K562 (cell line): Measurements from ENCODE around the gene GZMM. TPM values are rescaled to one million over a fixed set of nuclear protein-coding genes. Genes with fewer than 3 reads are reported as not detected.

ENCODE experiments used
- ATAC-seq: fragments of 200-7000 bp; cut with Tn5 transposase; 3 replicates; pipeline ENCODE4 v1.9.1; 2020; ENCODE audit warnings: moderate library complexity
- BruUV-seq: library from RNA; stranded (reverse); fragments of 400-500 nt; replicated peaks from 2 replicates; lab custom pipeline; 2021; lab: Mats Ljungman, UMichigan
- CTCF ChIA-PET: fragments of 300-600 bp; formaldehyde crosslinking; extraction: SDS; loops from one replicate; lab custom pipeline; 2021; ENCODE audit warnings: low intra/inter-chr PET ratio; lab: Yijun Ruan, JAX
- POLR2A ChIA-PET: fragments of 300-600, 350-650 bp; sonication (Branson Sonifier 250); formaldehyde crosslinking; extraction: SDS; loops from one replicate; lab custom pipeline; 2021; ENCODE audit warnings: antibody characterized with exemption, inconsistent platforms; lab: Yijun Ruan, JAX
- DNase-seq, 4 experiments: peaks; one replicate each; pipeline versions ENCODE4 v3.0.0 to v3.0.0-alpha.2; 2011 to 2018; ENCODE audit warnings: low spot score in 3 of 4, mixed read lengths in 3 of 4; ENCODE audit errors: extremely low read depth in 1 of 4
- FAIRE-seq: peaks from 2 replicates; lab custom pipeline; 2011; peaks lifted over from hg19 to GRCh38; lab: Jason Lieb, UNC
- H2AFZ ChIP-seq: 2 replicates; pipeline ENCODE4 v1.6.0; 2011; ENCODE audit warnings: low read depth, low read length, control low read depth, inconsistent platforms
- H3K27ac ChIP-seq: fragments of 200-600 bp; 3 replicates; pipeline ENCODE4 v1.8.0; 2011; ENCODE audit warnings: low read depth, mild to moderate bottlenecking, control low read depth, inconsistent platforms, low read length, moderate library complexity, mixed read lengths; ENCODE audit errors: extremely low read depth
- H3K27me3 ChIP-seq, 2 experiments: fragments of 300-600 bp in 1 of 2; 2 replicates in 1 of 2; 3 replicates in 1 of 2; pipeline versions ENCODE4 v1.6.0 to v1.8.0; 2011; ENCODE audit warnings: inconsistent platforms in 2 of 2, low read length in 2 of 2, mild to moderate bottlenecking in 1 of 2, mixed read lengths in 1 of 2, moderate library complexity in 1 of 2; ENCODE audit not compliant: control insufficient read depth in 2 of 2, insufficient read depth in 2 of 2
- H3K36me3 ChIP-seq: fragments of 300-600 bp; 3 replicates; pipeline ENCODE4 v1.8.0; 2011; ENCODE audit warnings: mild to moderate bottlenecking, low read length, inconsistent platforms; ENCODE audit not compliant: control insufficient read depth, insufficient read depth
- H3K4me1 ChIP-seq, 2 experiments: fragments of 200-600 bp in 1 of 2; replicated peaks in 1 of 2; 2 replicates in 1 of 2; 3 replicates in 1 of 2; pipeline versions ENCODE4 v1.5.1 to v1.8.0; 2011; ENCODE audit warnings: inconsistent platforms in 2 of 2, low read length in 2 of 2, mild to moderate bottlenecking in 1 of 2, mixed read lengths in 1 of 2, moderate library complexity in 1 of 2; ENCODE audit not compliant: control insufficient read depth in 2 of 2, insufficient read depth in 2 of 2
- H3K4me2 ChIP-seq: 2 replicates; pipeline ENCODE4 v1.6.1; 2011; ENCODE audit warnings: low read length, control low read depth, inconsistent platforms, mixed read lengths; ENCODE audit not compliant: insufficient read depth
- H3K4me3 ChIP-seq: fragments of 200-600 bp; sonication (generic), shearing (Covaris generic); 2 replicates; pipeline ENCODE4 v1.5.1; 2016; ENCODE audit warnings: control low read depth, inconsistent platforms
- H3K79me2 ChIP-seq: fragments of 200-600 bp; 3 replicates; pipeline ENCODE4 v1.8.0; 2011; ENCODE audit warnings: low read length, inconsistent platforms; ENCODE audit not compliant: control insufficient read depth, insufficient read depth
- H3K9ac ChIP-seq, 2 experiments: 2 replicates each; pipeline versions ENCODE4 v1.6.0 to v1.6.1; 2011; ENCODE audit warnings: low read depth in 2 of 2, low read length in 2 of 2, control low read depth in 1 of 2, inconsistent platforms in 1 of 2, mild to moderate bottlenecking in 1 of 2, mixed read lengths in 1 of 2; ENCODE audit not compliant: insufficient read depth in 1 of 2
- H3K9me1 ChIP-seq: one replicate; pipeline ENCODE4 v1.6.0; 2011; ENCODE audit warnings: inconsistent platforms, mild to moderate bottlenecking, low read length, moderate library complexity; ENCODE audit not compliant: control insufficient read depth, insufficient read depth
- H3K9me3 ChIP-seq: replicated peaks from 2 replicates; pipeline ENCODE4 v1.5.1; 2011; ENCODE audit warnings: low read depth, low read length, inconsistent platforms; ENCODE audit not compliant: control insufficient read depth, insufficient read depth
- H4K20me1 ChIP-seq: replicated peaks from 2 replicates; pipeline ENCODE4 v1.6.1; 2011; ENCODE audit warnings: low read length, inconsistent platforms, mixed read lengths; ENCODE audit not compliant: control insufficient read depth, insufficient read depth
- MTA3 ChIP-seq: fragments of 450-650 bp; formaldehyde crosslinking; IDR thresholded peaks from 2 replicates; pipeline ENCODE4 v1.6.1; 2017; ENCODE audit warnings: mild to moderate bottlenecking, borderline replicate concordance
- NFIX ChIP-seq: fragments of 250-450 bp; sonication (Bioruptor Pico); IDR thresholded peaks from 2 replicates; pipeline ENCODE4 v1.4.0; 2020; ENCODE audit warnings: low read depth, mild to moderate bottlenecking, moderate library complexity
- RBM25 ChIP-seq: fragments of 200-400 bp; formaldehyde crosslinking; IDR thresholded peaks from 2 replicates; pipeline ENCODE4 v1.6.1; 2018; ENCODE audit warnings: low read length, low read depth, moderate library complexity; ENCODE audit not compliant: severe bottlenecking
- SRSF1 ChIP-seq: fragments of 200-400 bp; formaldehyde crosslinking; IDR thresholded peaks from 2 replicates; pipeline ENCODE4 v1.6.1; 2017; ENCODE audit warnings: mild to moderate bottlenecking, low read depth, low read length, moderate library complexity
- ZBTB7A ChIP-seq: IDR thresholded peaks from 2 replicates; pipeline ENCODE4 v1.6.1; 2011; ENCODE audit warnings: low read depth, mild to moderate bottlenecking, low read length, moderate library complexity, borderline replicate concordance; ENCODE audit not compliant: control insufficient read depth
- WGBS: fragments of 100-300 bp; shearing (Covaris generic); methylation state at CpG from one replicate; pipeline ENCODE4 v1.1.6; 2016; ENCODE audit warnings: low coverage, mixed read lengths; ENCODE audit not compliant: insufficient coverage; ENCODE audit errors: missing lambda C conversion rate; 5-methylcytosine and 5-hydroxymethylcytosine counted together
- in situ Hi-C: fragments of 300-500 bp; cut with MboI; formaldehyde crosslinking; loops from 4 replicates; pipeline ENCODE4 v1.15.0; 2018; ENCODE audit warnings: inconsistent platforms, mixed read lengths
- intact Hi-C: fragments of 100-400 bp; cut with micrococcal nuclease; formaldehyde crosslinking; loops from 2 replicates; pipeline ENCODE4 v1.14.2; 2022
- polyA plus RNA-seq, 8 experiments: library from polyadenylated mRNA; depleted of rRNA in 4 of 8; stranded (reverse) in 5 of 8; unstranded in 3 of 8; fragments of >200 nt; fragmentation: Nextera tagmentation in 2 of 8; fragmentation: Illumina TruSeq in 1 of 8; extraction: Ambion mirVana in 2 of 8; extraction: Trizol in 1 of 8; gene quantifications; 2 replicates each; pipeline versions ENCODE4 v1.2.1 to v1.2.3, GENCODE V29; 2011 to 2014; ENCODE audit warnings: inconsistent platforms in 1 of 8, missing spikeins in 1 of 8
- total RNA-seq, 7 experiments: library from RNA; depleted of rRNA in 6 of 7; stranded (reverse); fragments of >200 nt in 6 of 7; fragmentation: Illumina TruSeq in 2 of 7; extraction: Trizol in 2 of 7; gene quantifications; 2 replicates each; pipeline versions ENCODE4 v1.2.1 to v1.2.3, GENCODE V29; 2011 to 2021; ENCODE audit warnings: low replicate concordance in 1 of 7

GZMM gene
- total and polyA plus RNA-seq, 9 of the 15 experiments (the other 6 are each of a cell fraction or from before 2014, with no cell fraction given): 0.08 to 2.6 (median 0.70) TPM; not detected in 2

GRCh38 chr19:524062-524674, 19.7 kb upstream of the GZMM start:
- Histone ChIP-seq H4K20me1 (no peaks in the 10 kb centered on the region), H3K9me1 (no peaks in the 10 kb centered on the region), H3K27me3 (no peaks in the 10 kb centered on the region), H3K4me1 (peaks cover 0 to 49% of the 10 kb centered on the region in 2 experiments; a peak in 3 of 5 replicates), H3K9ac (peak overlapping the region in 1 of 2 experiments; percentile 28; a peak in 2 of 4 replicates), H3K27ac (no peak overlapping the region), H3K79me2 (no peaks in the 10 kb centered on the region), H3K4me3 (no peak overlapping the region), H2AFZ (no peak overlapping the region), H3K36me3 (no peaks in the 10 kb centered on the region), H3K9me3 (0 out of 2 replicates have a peak, but pooled peaks cover 2% of the 10 kb centered on the region), H3K4me2 (no peak overlapping the region)
- ATAC-seq (peak; percentile 52), FAIRE-seq (no peak), DNase-seq (no peak)
- BruUV-seq: no TSS peak
- WGBS: 43% methylated on average over 21 of the region's 29 CpGs
- POLR2A ChIA-PET: interaction anchor here (0.6 kb wide), 2 partner anchors 16 to 74 kb away, joined by 4 read pairs; no protein-coding TSS in a partner anchor
- CTCF ChIA-PET: no interaction called here
- in situ Hi-C loops (no loop called here), intact Hi-C loops (no loop called here)
- TF ChIP-seq RBM25: no peak
- TF ChIP-seq SRSF1: no peak
- TF ChIP-seq MTA3: 0 out of 2 replicates have a peak, but pooled peaks have one; percentile 17

- Histone ChIP-seq H3K27me3 (no peaks in the 10 kb centered on the region), H2AFZ (peak overlapping the region; percentile 29; the same call in 1 of the 2 replicates), H3K4me3 (no peak overlapping the region), H3K36me3 (no peaks in the 10 kb centered on the region), H3K4me2 (no peak overlapping the region), H3K27ac (no peak overlapping the region), H3K9me1 (no peaks in the 10 kb centered on the region), H3K9ac (peak overlapping the region in 1 of 2 experiments; percentile 68; a peak in 2 of 4 replicates), H3K79me2 (no peaks in the 10 kb centered on the region), H3K9me3 (0 out of 2 replicates have a peak, but pooled peaks cover 2% of the 10 kb centered on the region), H3K4me1 (peaks cover 0 to 48% of the 10 kb centered on the region in 2 experiments; a peak in 3 of 5 replicates), H4K20me1 (no peaks in the 10 kb centered on the region)
- in situ Hi-C loops (no loop called here), intact Hi-C loops (no loop called here)
- TF ChIP-seq ZBTB7A (peak; percentile 66; the same call in 1 of the 2 replicates), NFIX (no peak)
- CTCF ChIA-PET: no interaction called here
- peak in 1 of 4 experiments; percentile 12 for DNase-seq
- peak; percentile 46 for FAIRE-seq
- POLR2A ChIA-PET: interaction anchor here (1.2 kb wide), 1 partner anchor 14 kb away, joined by 6 read pairs; no protein-coding TSS in a partner anchor
- WGBS: 37% methylated on average over 15 of the region's 18 CpGs
- ATAC-seq: peak; percentile 55
- BruUV-seq: no TSS peak
Measured at GRCh38 chr19:525029-525428, 18.8 kb upstream of the GZMM start.
